ENCODE results near the gene MAP6.
A peak's percentile ranks its signal among the peaks of the same experiment; 100 is the strongest.

MAP6 gene

GRCh38 chr11:75633409-75634066, 35.3 kb downstream of the MAP6 start:
- FAIRE-seq: no peak

GRCh38 chr11:75632962-75633361, 35.9 kb downstream of the MAP6 start:
- DNase-seq (ENCODE audit: insufficient read length, low spot score) (no peak), FAIRE-seq (no peak)

More at GRCh38 chr11:75633409-75634066, 35.3 kb downstream of the MAP6 start:
- no peak for DNase-seq (ENCODE audit: insufficient read length, low spot score)

GRCh38 chr11:75632450-75632849, 36.4 kb downstream of the MAP6 start:
- no peak for DNase-seq (ENCODE audit: insufficient read length, low spot score)
- peak; percentile 69 for FAIRE-seq

GRCh38 chr11:75631086-75631730, 37.6 kb downstream of the MAP6 start:
- FAIRE-seq: peak; percentile 42
- no peak for DNase-seq (ENCODE audit: insufficient read length, low spot score)

- FAIRE-seq: no peak
Observed at GRCh38 chr11:75627906-75628668, 40.8 kb downstream of the MAP6 start.

GRCh38 chr11:75626889-75627529, 41.8 kb downstream of the MAP6 start:
- FAIRE-seq: no peak
- no peak for DNase-seq (ENCODE audit: insufficient read length, low spot score)

More at GRCh38 chr11:75627906-75628668, 40.8 kb downstream of the MAP6 start:
- DNase-seq (ENCODE audit: insufficient read length, low spot score): no peak

- peak; percentile 82 for DNase-seq (ENCODE audit: insufficient read length, low spot score)
- peak; percentile 83 for FAIRE-seq
Observed at GRCh38 chr11:75625991-75626888, 42.6 kb downstream of the MAP6 start.

GRCh38 chr11:75625021-75625420, 43.8 kb downstream of the MAP6 start:
- DNase-seq (ENCODE audit: insufficient read length, low spot score) (no peak), FAIRE-seq (no peak)

GRCh38 chr11:75616281-75616680, 52.6 kb downstream of the MAP6 start:
- FAIRE-seq: no peak

GRCh38 chr11:75615751-75616150, 53.1 kb downstream of the MAP6 start:
- FAIRE-seq (no peak), DNase-seq (ENCODE audit: insufficient read length, low spot score) (no peak)

More at GRCh38 chr11:75616281-75616680, 52.6 kb downstream of the MAP6 start:
- no peak for DNase-seq (ENCODE audit: insufficient read length, low spot score)

- FAIRE-seq: no peak
- no peak for DNase-seq (ENCODE audit: insufficient read length, low spot score)
Observed at GRCh38 chr11:75611823-75612222, 57.0 kb downstream of the MAP6 start.

GRCh38 chr11:75606099-75606498, 62.7 kb downstream of the MAP6 start:
- FAIRE-seq (no peak), DNase-seq (ENCODE audit: insufficient read length, low spot score) (no peak)

GRCh38 chr11:75603791-75604736, 64.8 kb downstream of the MAP6 start:
- peak; percentile 76 for DNase-seq (ENCODE audit: insufficient read length, low spot score)

GRCh38 chr11:75602951-75603350, 65.9 kb downstream of the MAP6 start:
- no peak for DNase-seq (ENCODE audit: insufficient read length, low spot score)
- peak; percentile 62 for FAIRE-seq

More at GRCh38 chr11:75603791-75604736, 64.8 kb downstream of the MAP6 start:
- FAIRE-seq: peak; percentile 72

GRCh38 chr11:75601494-75601893, 67.3 kb downstream of the MAP6 start:
- FAIRE-seq (no peak), DNase-seq (ENCODE audit: insufficient read length, low spot score) (no peak)

- DNase-seq (ENCODE audit: insufficient read length, low spot score): no peak
- peak; percentile 28 for FAIRE-seq
Observed at GRCh38 chr11:75600356-75600755, 68.5 kb downstream of the MAP6 start.

GRCh38 chr11:75598900-75599299, 69.9 kb downstream of the MAP6 start:
- no peak for FAIRE-seq
- DNase-seq (ENCODE audit: insufficient read length, low spot score): no peak

GRCh38 chr11:75598264-75598663, 70.6 kb downstream of the MAP6 start:
- DNase-seq (ENCODE audit: insufficient read length, low spot score) (no peak), FAIRE-seq (no peak)

- FAIRE-seq (peak; percentile 13), DNase-seq (ENCODE audit: insufficient read length, low spot score) (peak; percentile 73)
Observed at GRCh38 chr11:75597636-75598035, 71.2 kb downstream of the MAP6 start.
